Sigmoid colon (tissue), 4 donors: ENCODE data around the gene PDRG1.

Experiments
- EP300 ChIP-seq, 4 donors: sonication (generic); formaldehyde crosslinking; IDR thresholded peaks; one replicate each; pipeline ENCODE4 v1.6.1; 2017; ENCODE audit warnings: antibody characterized with exemption in 4 of 4
- TF ChIP-seq, protein P1 (sequence below), 4 experiments: fragments of 450-650 bp in 3 of 4; fragments of 200-600 bp in 1 of 4; IDR thresholded peaks; one replicate each; pipeline ENCODE4 v1.5.1; 2016 to 2019; ENCODE audit warnings: antibody characterized with exemption in 4 of 4, mild to moderate bottlenecking in 3 of 4, moderate library complexity in 2 of 4

GRCh38 chr20:31990641-31991338 is 38.9 kb upstream of the PDRG1 start:
- TF ChIP-seq, protein P1, sequence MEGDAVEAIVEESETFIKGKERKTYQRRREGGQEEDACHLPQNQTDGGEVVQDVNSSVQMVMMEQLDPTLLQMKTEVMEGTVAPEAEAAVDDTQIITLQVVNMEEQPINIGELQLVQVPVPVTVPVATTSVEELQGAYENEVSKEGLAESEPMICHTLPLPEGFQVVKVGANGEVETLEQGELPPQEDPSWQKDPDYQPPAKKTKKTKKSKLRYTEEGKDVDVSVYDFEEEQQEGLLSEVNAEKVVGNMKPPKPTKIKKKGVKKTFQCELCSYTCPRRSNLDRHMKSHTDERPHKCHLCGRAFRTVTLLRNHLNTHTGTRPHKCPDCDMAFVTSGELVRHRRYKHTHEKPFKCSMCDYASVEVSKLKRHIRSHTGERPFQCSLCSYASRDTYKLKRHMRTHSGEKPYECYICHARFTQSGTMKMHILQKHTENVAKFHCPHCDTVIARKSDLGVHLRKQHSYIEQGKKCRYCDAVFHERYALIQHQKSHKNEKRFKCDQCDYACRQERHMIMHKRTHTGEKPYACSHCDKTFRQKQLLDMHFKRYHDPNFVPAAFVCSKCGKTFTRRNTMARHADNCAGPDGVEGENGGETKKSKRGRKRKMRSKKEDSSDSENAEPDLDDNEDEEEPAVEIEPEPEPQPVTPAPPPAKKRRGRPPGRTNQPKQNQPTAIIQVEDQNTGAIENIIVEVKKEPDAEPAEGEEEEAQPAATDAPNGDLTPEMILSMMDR (IDR thresholded peaks at IDR 0.05), result no peak
- TF ChIP-seq EP300 (IDR thresholded peaks at IDR 0.05), result no peak
